ENCODE measurements around the gene ATG7.

Gene ATG7

GRCh38 chr3:11580645-11581044 is 308.4 kb downstream of the ATG7 start:
- H3K4me1 ChIP-seq (ENCODE audit: control insufficient read depth, insufficient read depth, low read length): peaks cover 27% of the 10 kb centered on the region
- H3K4me3 ChIP-seq (ENCODE audit: low read depth, low read length): no peak overlapping the region
- no peaks in the 10 kb centered on the region for H3K36me3 ChIP-seq (ENCODE audit: control insufficient read depth in 2 of 2, insufficient read depth in 1 of 2, low read length in 2 of 2)
- ChIA-PET POLR2A (no interaction called here), CTCF (no interaction called here)
- no peak for TF ChIP-seq ZNF2 (tag by site-specific recombination; IDR thresholded peaks at IDR 0.05)
- no peak for TF ChIP-seq PBX3 (CRISPR knock-in tag; IDR thresholded peaks at IDR 0.05)
- no peak for TF ChIP-seq ZNF133 (tag by site-specific recombination; IDR thresholded peaks at IDR 0.05)
- no peak for TF ChIP-seq HOXC10 (CRISPR knock-in tag; IDR thresholded peaks at IDR 0.05)
- TF ChIP-seq ZNF785 (tag by site-specific recombination; IDR thresholded peaks at IDR 0.05): no peak
- TF ChIP-seq ZNF580 (tag by site-specific recombination; IDR thresholded peaks at IDR 0.05): no peak
- no peak for TF ChIP-seq ZNF558 (tag by site-specific recombination; IDR thresholded peaks at IDR 0.05)
- TF ChIP-seq ZNF555 (tag by site-specific recombination; conservative IDR thresholded peaks at IDR 0.05): no peak
- no peak for TF ChIP-seq ZNF629 (tag by site-specific recombination; IDR thresholded peaks at IDR 0.05)
- TF ChIP-seq ZNF174 (tag by site-specific recombination; IDR thresholded peaks at IDR 0.05): no peak
- H3K9me3 ChIP-seq (ENCODE audit: control insufficient read depth, insufficient read depth, low read depth, low read length): no peaks in the 10 kb centered on the region
- H3K27ac ChIP-seq (ENCODE audit: extremely low read depth, low read depth, low read length): no peak overlapping the region

GRCh38 chr3:11581237-11582190 is 309.3 kb downstream of the ATG7 start:
- Histone ChIP-seq H3K36me3 (ENCODE audit: control insufficient read depth in 2 of 2, insufficient read depth in 1 of 2, low read length in 2 of 2) (no peaks in the 10 kb centered on the region), H3K27ac (ENCODE audit: extremely low read depth, low read depth, low read length) (peak overlapping the region; percentile 63), H3K9me3 (ENCODE audit: control insufficient read depth, insufficient read depth, low read depth, low read length) (no peaks in the 10 kb centered on the region), H3K4me1 (ENCODE audit: control insufficient read depth, insufficient read depth, low read length) (peaks cover 27% of the 10 kb centered on the region), H3K4me3 (ENCODE audit: low read depth, low read length) (peak overlapping the region; percentile 0; the same call in 1 of the 2 replicates)
- no peak for TF ChIP-seq ZNF585B (tag by site-specific recombination; IDR thresholded peaks at IDR 0.05)
- peak; percentile 20; the same call in 1 of the 2 replicates for TF ChIP-seq ZBTB17 (tag by site-specific recombination; IDR thresholded peaks at IDR 0.05)
- TF ChIP-seq ZNF341 (tag by site-specific recombination; IDR thresholded peaks at IDR 0.05; ENCODE audit: low read depth): peak; percentile 48; the same call in 1 of the 2 replicates
- POLR2A ChIA-PET: no interaction called here
- CTCF ChIA-PET: interaction anchor here (1.0 kb wide), 1 partner anchor 19 kb away, joined by 4 read pairs; no protein-coding TSS in a partner anchor

- peaks cover 27% of the 10 kb centered on the region for H3K4me1 ChIP-seq (ENCODE audit: control insufficient read depth, insufficient read depth, low read length)
- TF ChIP-seq ZNF596 (tag by site-specific recombination; IDR thresholded peaks at IDR 0.05): no peak; the same call in 1 of the 2 replicates
- TF ChIP-seq TCF7L2 (IDR thresholded peaks at IDR 0.05; ENCODE audit: borderline replicate concordance, low read depth, low read length): no peak
- TF ChIP-seq KLF8 (tag by site-specific recombination; IDR thresholded peaks at IDR 0.05): peak; percentile 60; the same call in 1 of the 2 replicates
- TF ChIP-seq ZFP3 (tag by site-specific recombination; IDR thresholded peaks at IDR 0.05; ENCODE audit: low read depth): no peak
- peak; percentile 26; the same call in 1 of the 2 replicates for TF ChIP-seq YY1 (tag by site-specific recombination; IDR thresholded peaks at IDR 0.05)
- 0 out of 2 replicates have a peak, but pooled peaks have one; percentile 8 for TF ChIP-seq SCRT1 (tag by site-specific recombination; IDR thresholded peaks at IDR 0.05; ENCODE audit: borderline replicate concordance)
- TF ChIP-seq ZNF26 (tag by site-specific recombination; IDR thresholded peaks at IDR 0.05): no peak
- peak; percentile 70 for TF ChIP-seq ZBTB8A (tag by site-specific recombination; IDR thresholded peaks at IDR 0.05)
These were observed 310.2 kb downstream of the ATG7 start for GRCh38 chr3:11582191-11582968.

More at GRCh38 chr3:11582191-11582968, 310.2 kb downstream of the ATG7 start:
- Histone ChIP-seq H3K9me3 (ENCODE audit: control insufficient read depth, insufficient read depth, low read depth, low read length) (no peaks in the 10 kb centered on the region), H3K27ac (ENCODE audit: extremely low read depth, low read depth, low read length) (peak overlapping the region; percentile 63), H3K4me3 (ENCODE audit: low read depth, low read length) (no peak overlapping the region; the same call in 1 of the 2 replicates), H3K36me3 (ENCODE audit: control insufficient read depth in 2 of 2, insufficient read depth in 1 of 2, low read length in 2 of 2) (no peaks in the 10 kb centered on the region)
- ChIA-PET CTCF (interaction anchor here (1.0 kb wide), 1 partner anchor 18 kb away, joined by 4 read pairs; no protein-coding TSS in a partner anchor), POLR2A (no interaction called here)
